Neuronal stem cell (in vitro differentiated cells): ENCODE measurements around the gene CTNNBIP1.
A peak's percentile ranks its signal among the peaks of the same experiment; 100 is the strongest.

Experiments used
- DNase-seq: peaks from one replicate; pipeline ENCODE4 v3.0.0-alpha.2; 2013; ENCODE audit warnings: low spot score
- H2AFZ ChIP-seq: one replicate; pipeline ENCODE4 v1.6.1; 2013; ENCODE audit warnings: mild to moderate bottlenecking, low read length, inconsistent platforms
- H2AK5ac ChIP-seq: 2 replicates; pipeline ENCODE4 v1.6.1; 2013; ENCODE audit warnings: low read depth, mild to moderate bottlenecking, inconsistent platforms, low read length, moderate library complexity, mixed read lengths
- H2BK120ac ChIP-seq: 2 replicates; pipeline ENCODE4 v1.6.1; 2013; ENCODE audit warnings: low read depth, mild to moderate bottlenecking, inconsistent platforms, low read length, moderate library complexity, mixed read lengths
- H2BK12ac ChIP-seq: one replicate; pipeline ENCODE4 v1.6.1; 2013; ENCODE audit warnings: low read length, inconsistent platforms
- H2BK15ac ChIP-seq: 2 replicates; pipeline ENCODE4 v1.6.1; 2013; ENCODE audit warnings: mild to moderate bottlenecking, low read length, inconsistent platforms, mixed read lengths
- H2BK5ac ChIP-seq: one replicate; pipeline ENCODE4 v1.6.1; 2013; ENCODE audit warnings: inconsistent platforms, mild to moderate bottlenecking, low read length, moderate library complexity
- H3K14ac ChIP-seq: one replicate; pipeline ENCODE4 v1.6.1; 2013; ENCODE audit warnings: low read length, inconsistent platforms
- H3K18ac ChIP-seq: 2 replicates; pipeline ENCODE4 v1.6.1; 2013; ENCODE audit warnings: low read length, inconsistent platforms
- H3K23ac ChIP-seq: 2 replicates; pipeline ENCODE4 v1.6.1; 2013; ENCODE audit warnings: low read depth, mild to moderate bottlenecking, mixed read lengths, low read length, inconsistent platforms; ENCODE audit not compliant: poor library complexity
- H3K27ac ChIP-seq: replicated peaks from 3 replicates; pipeline ENCODE4 v1.5.1; 2013; ENCODE audit warnings: low read length, inconsistent platforms
- H3K27me3 ChIP-seq, 3 experiments: 2 replicates each; pipeline ENCODE4 v1.6.1; 2013; ENCODE audit warnings: low read length in 3 of 3, mild to moderate bottlenecking in 2 of 3, inconsistent platforms in 1 of 3, low read depth in 1 of 3, mixed read lengths in 1 of 3, moderate library complexity in 1 of 3; ENCODE audit not compliant: control insufficient read depth in 3 of 3, insufficient read depth in 3 of 3
- H3K36me3 ChIP-seq, 2 donors: replicated peaks in 1 of 2; 2 replicates each; pipeline ENCODE4 v1.6.1; 2013; ENCODE audit warnings: low read length in 2 of 2; ENCODE audit not compliant: control insufficient read depth in 2 of 2, insufficient read depth in 2 of 2
- H3K4ac ChIP-seq: 2 replicates; pipeline ENCODE4 v1.6.1; 2013; ENCODE audit warnings: inconsistent platforms, mild to moderate bottlenecking, low read length, moderate library complexity
- H3K4me1 ChIP-seq, 2 donors: 1 replicate in 1 of 2; 2 replicates in 1 of 2; pipeline ENCODE4 v1.6.1; 2013; ENCODE audit warnings: low read length in 2 of 2, low read depth in 1 of 2; ENCODE audit not compliant: control insufficient read depth in 2 of 2, insufficient read depth in 1 of 2
- H3K4me2 ChIP-seq: one replicate; pipeline ENCODE4 v1.6.1; 2013; ENCODE audit warnings: mild to moderate bottlenecking, low read length, inconsistent platforms; ENCODE audit not compliant: insufficient read depth, poor library complexity, severe bottlenecking
- H3K4me3 ChIP-seq, 2 donors: 2 replicates each; pipeline ENCODE4 v1.5.1; 2013; ENCODE audit warnings: low read length in 2 of 2, mild to moderate bottlenecking in 2 of 2, inconsistent platforms in 1 of 2, moderate library complexity in 1 of 2
- H3K79me1 ChIP-seq: one replicate; pipeline ENCODE4 v1.6.1; 2013; ENCODE audit warnings: low read depth, mild to moderate bottlenecking, inconsistent platforms, low read length, moderate library complexity
- H3K9ac ChIP-seq: one replicate; pipeline ENCODE4 v1.6.1; 2013; ENCODE audit warnings: mild to moderate bottlenecking, low read depth, low read length, inconsistent platforms; ENCODE audit not compliant: poor library complexity
- H3K9me3 ChIP-seq, 2 donors: replicated peaks in 1 of 2; 2 replicates each; pipeline versions ENCODE3 to v1.6.1; 2013; ENCODE audit warnings: low read length in 2 of 2, mild to moderate bottlenecking in 2 of 2, inconsistent platforms in 1 of 2, low read depth in 1 of 2, mixed read lengths in 1 of 2, moderate library complexity in 1 of 2; ENCODE audit not compliant: control insufficient read depth in 2 of 2, insufficient read depth in 1 of 2
- H4K8ac ChIP-seq: one replicate; pipeline ENCODE4 v1.6.1; 2013; ENCODE audit warnings: low read depth, mild to moderate bottlenecking, inconsistent platforms, low read length, moderate library complexity
- H4K91ac ChIP-seq: one replicate; pipeline ENCODE4 v1.6.1; 2013; ENCODE audit warnings: low read length, low read depth, mild to moderate bottlenecking, inconsistent platforms; ENCODE audit not compliant: poor library complexity
- WGBS, 2 donors: extraction: QIAGEN DNeasy Blood & Tissue Kit; methylation state at CpG; one replicate each; pipeline ENCODE4 v1.1.7; 2013; ENCODE audit warnings: missing lambda C conversion rate in 2 of 2, mixed read lengths in 1 of 2; ENCODE audit not compliant: insufficient read length in 2 of 2, insufficient replicate concordance in 1 of 2; ENCODE audit errors: extremely low coverage in 2 of 2; 5-methylcytosine and 5-hydroxymethylcytosine counted together

The CTNNBIP1 gene

GRCh38 chr1:9867408-9868243, 42.4 kb downstream of the CTNNBIP1 start:
- Histone ChIP-seq H2BK120ac (no peak overlapping the region), H3K4ac (no peak overlapping the region), H3K14ac (no peak overlapping the region), H2AK5ac (peak overlapping the region; percentile 83), H3K4me3 (no peak overlapping the region), H3K23ac (peak overlapping the region; percentile 44), H4K91ac (no peak overlapping the region), H3K79me1 (peaks cover 1% of the 10 kb centered on the region), H2BK15ac (no peak overlapping the region), H3K9ac (peak overlapping the region; percentile 44), H3K9me3 (no peaks in the 10 kb centered on the region), H3K27me3 (no peaks in the 10 kb centered on the region), H3K36me3 (peaks cover 36 to 40% of the 10 kb centered on the region in 2 donors), H3K4me1 (peaks cover 0 to 1% of the 10 kb centered on the region in 2 donors), H3K27ac (no peak overlapping the region), H4K8ac (no peak overlapping the region), H3K18ac (no peak overlapping the region), H2AFZ (no peak overlapping the region), H2BK5ac (no peak overlapping the region), H2BK12ac (no peak overlapping the region), H3K4me2 (no peak overlapping the region)
- no CpG with 5 or more reads among the region's 15 CpGs for WGBS, 2 donors
- peak; percentile 80 for DNase-seq

DNA sequence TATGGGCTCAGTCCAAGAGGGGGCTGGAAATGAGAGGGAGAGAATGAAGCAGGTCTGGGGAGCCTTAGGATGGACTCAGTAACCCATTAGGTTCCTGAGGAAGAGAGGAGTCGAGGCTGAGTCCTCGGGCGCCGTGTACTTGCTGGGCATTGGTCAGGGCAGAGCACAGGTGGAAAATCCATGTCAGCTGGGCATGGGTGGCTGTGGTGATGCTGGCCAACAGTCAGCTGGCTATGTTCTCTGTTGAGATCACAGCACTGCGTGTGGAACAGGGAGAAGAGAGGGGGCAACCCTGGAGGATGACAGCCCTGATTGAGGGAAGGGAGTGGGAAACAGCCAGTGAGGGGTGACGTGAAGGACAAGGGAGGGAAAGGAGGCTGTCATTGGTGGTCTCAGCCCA, 43.2 kb downstream of the CTNNBIP1 start:
- Histone ChIP-seq H3K36me3 (peaks cover 34 to 35% of the 10 kb centered on the region in 2 donors), H3K4me3 (peak overlapping the region in 1 of 2 donors; percentile 4), H2AK5ac (peak overlapping the region; percentile 83), H3K4ac (no peak overlapping the region), H3K4me2 (no peak overlapping the region), H3K23ac (no peak overlapping the region), H2BK12ac (no peak overlapping the region), H3K27me3 (no peaks in the 10 kb centered on the region), H3K79me1 (peaks cover 2% of the 10 kb centered on the region), H3K9me3 (no peaks in the 10 kb centered on the region), H3K4me1 (peaks cover 0 to 2% of the 10 kb centered on the region in 2 donors), H2BK120ac (no peak overlapping the region), H2BK5ac (no peak overlapping the region), H4K91ac (no peak overlapping the region), H3K9ac (peak overlapping the region; percentile 51), H3K14ac (no peak overlapping the region), H2BK15ac (no peak overlapping the region), H4K8ac (no peak overlapping the region), H3K18ac (no peak overlapping the region), H3K27ac (no peak overlapping the region), H2AFZ (no peak overlapping the region)
- DNase-seq = no peak
- no CpG with 5 or more reads among the region's 6 CpGs for WGBS, 2 donors

- no peak overlapping the region for H3K27ac ChIP-seq
- H2AK5ac ChIP-seq = no peak overlapping the region
- no peak for DNase-seq
- no peak overlapping the region for H4K91ac ChIP-seq
- H3K23ac ChIP-seq = no peak overlapping the region
- H2BK120ac ChIP-seq = no peak overlapping the region
- H3K14ac ChIP-seq = no peak overlapping the region
- H3K4me1 ChIP-seq = peaks cover 0 to 5% of the 10 kb centered on the region in 2 donors
- H2AFZ ChIP-seq = no peak overlapping the region
- H3K9me3 ChIP-seq = no peaks in the 10 kb centered on the region
- H2BK5ac ChIP-seq = no peak overlapping the region
- H2BK12ac ChIP-seq = no peak overlapping the region
- H2BK15ac ChIP-seq = no peak overlapping the region
- peaks cover 24 to 28% of the 10 kb centered on the region in 2 donors for H3K36me3 ChIP-seq
- no CpG with 5 or more reads among the region's 2 CpGs for WGBS, 2 donors
- no peak overlapping the region for H3K4ac ChIP-seq
- no peak overlapping the region for H4K8ac ChIP-seq
- peaks cover 2% of the 10 kb centered on the region for H3K79me1 ChIP-seq
- no peak overlapping the region for H3K9ac ChIP-seq
- no peaks in the 10 kb centered on the region for H3K27me3 ChIP-seq
- peak overlapping the region; percentile 29 for H3K18ac ChIP-seq
- no peak overlapping the region for H3K4me2 ChIP-seq
- H3K4me3 ChIP-seq = no peak overlapping the region
Observed at GRCh38 chr1:9865724-9866123, 44.3 kb downstream of the CTNNBIP1 start.

- Histone ChIP-seq H3K79me1 (peaks cover 4% of the 10 kb centered on the region), H2BK5ac (no peak overlapping the region), H2BK120ac (no peak overlapping the region), H3K9ac (no peak overlapping the region), H3K27ac (no peak overlapping the region), H3K4me2 (no peak overlapping the region), H3K36me3 (peaks cover 14 to 24% of the 10 kb centered on the region in 2 donors), H2BK12ac (no peak overlapping the region), H3K9me3 (no peaks in the 10 kb centered on the region), H3K4ac (no peak overlapping the region), H3K23ac (peak overlapping the region; percentile 48), H3K27me3 (no peaks in the 10 kb centered on the region), H4K91ac (no peak overlapping the region), H4K8ac (no peak overlapping the region), H2BK15ac (no peak overlapping the region), H3K14ac (no peak overlapping the region), H3K18ac (no peak overlapping the region), H3K4me1 (peaks cover 9 to 15% of the 10 kb centered on the region in 2 donors), H3K4me3 (no peak overlapping the region), H2AFZ (no peak overlapping the region), H2AK5ac (no peak overlapping the region)
- no peak for DNase-seq
- WGBS, 2 donors = no CpG with 5 or more reads among the region's 10 CpGs
Observed at GRCh38 chr1:9863371-9863770, 46.7 kb downstream of the CTNNBIP1 start.
